NCI-H82 treated with DMSO at 0.1 percent for 48 hours (cell line): ENCODE results near the gene SMIM36.
"Not testable (repeated sequence)": the region's sequence is repeated elsewhere in the genome, so short reads cannot be mapped to it uniquely, and the experiment has no call there.

Source experiments
- DNase-seq: peaks from one replicate; lab custom pipeline; 2025; ENCODE audit not compliant: unreplicated experiment; lab: John Stamatoyannopoulos, UW

Gene SMIM36

GRCh38 chr17:55436224-55437158, 74.8 kb downstream of the SMIM36 start:
- DNase-seq, result no peak

- no peak for DNase-seq
These were observed 75.8 kb downstream of the SMIM36 start for GRCh38 chr17:55435408-55435807.

- DNase-seq, result no peak
These were observed 76.5 kb downstream of the SMIM36 start for GRCh38 chr17:55434721-55435120.

- no peak for DNase-seq
These were observed 77.4 kb downstream of the SMIM36 start for GRCh38 chr17:55433629-55434422.

GRCh38 chr17:55433029-55433628, 78.1 kb downstream of the SMIM36 start:
- DNase-seq, result no peak

- no peak for DNase-seq
These were observed 78.8 kb downstream of the SMIM36 start for GRCh38 chr17:55432358-55433028.

- DNase-seq, result not testable (repeated sequence)
These were observed 79.3 kb downstream of the SMIM36 start for GRCh38 chr17:55431914-55432313.

- DNase-seq, result peak; percentile 87
These were observed 80.5 kb downstream of the SMIM36 start for GRCh38 chr17:55430541-55431288.

- DNase-seq, result no peak
These were observed 83.7 kb downstream of the SMIM36 start for GRCh38 chr17:55427587-55427882.

- no peak for DNase-seq
These were observed 84.2 kb downstream of the SMIM36 start for GRCh38 chr17:55426851-55427586.

- no peak for DNase-seq
These were observed 86.2 kb downstream of the SMIM36 start for GRCh38 chr17:55424893-55425540.

GRCh38 chr17:55423535-55423934, 87.7 kb downstream of the SMIM36 start:
- DNase-seq, result no peak

- not testable (repeated sequence) for DNase-seq
These were observed 88.5 kb downstream of the SMIM36 start for GRCh38 chr17:55422828-55423164.

GRCh38 chr17:55421179-55421934, 89.9 kb downstream of the SMIM36 start, which contains the start of gene MMD:
TSS of gene MMD (minus strand) at chr17:55421835. CDS start at chr17:55421695, 140 bp downstream.
- no peak for DNase-seq

- DNase-seq, result no peak
These were observed 90.5 kb downstream of the SMIM36 start for GRCh38 chr17:55420776-55421178.

GRCh38 chr17:55420067-55420775, 91.0 kb downstream of the SMIM36 start:
- DNase-seq, result no peak

- no peak for DNase-seq
These were observed 92.6 kb downstream of the SMIM36 start for GRCh38 chr17:55418369-55419268.
